ENCODE measurements around the gene INHA. TPM values are rescaled to one million over a fixed set of nuclear protein-coding genes. Genes with fewer than 3 reads are reported as not detected.

Gene INHA
- polyA plus RNA-seq, 1 of the 3 experiments (the other 2 are of a cell fraction): 1.2 TPM

GRCh38 chr2:219592736-219593135 is 20.6 kb downstream of the INHA start:
- Histone ChIP-seq H3K36me3 (replicated peaks in 1 of 2; ENCODE audit: control insufficient read depth in 1 of 2, insufficient read depth in 2 of 2, low read length in 1 of 2) (no peaks in the 10 kb centered on the region), H3K4me1 (ENCODE audit: control insufficient read depth in 1 of 2, insufficient read depth in 2 of 2, low read depth in 1 of 2, low read length in 1 of 2) (peaks cover 0 to 4% of the 10 kb centered on the region in 2 experiments; a peak in 1 of 4 replicates), H3K9me2 (no peaks in the 10 kb centered on the region), H3K27me3 (ENCODE audit: insufficient read depth) (no peaks in the 10 kb centered on the region), H3K79me2 (ENCODE audit: insufficient read depth) (no peaks in the 10 kb centered on the region), H3K4me3 (ENCODE audit: low read depth in 2 of 2, low read length in 1 of 2) (no peak overlapping the region), H3K4me2 (no peak overlapping the region), H3K9ac (no peak overlapping the region), H2AFZ (ENCODE audit: low read depth) (no peak overlapping the region), H4K20me1 (ENCODE audit: insufficient read depth) (no peaks in the 10 kb centered on the region), H3K27ac (ENCODE audit: low read depth in 2 of 2, low read length in 1 of 2) (no peak overlapping the region), H3K9me3 (no peaks in the 10 kb centered on the region), H3F3A (replicated peaks; ENCODE audit: insufficient read depth) (peaks cover 8% of the 10 kb centered on the region)
- DNase-seq: no peak
- ChIA-PET CTCF (interaction anchor here (0.9 to 3.2 kb wide), 4 partner anchors 17 to 63 kb away, joined by 3 to 15 read pairs (median 8); no protein-coding TSS in a partner anchor), POLR2A (no interaction called here)
- WGBS (ENCODE audit: low lambda C conversion rate): 74% methylated on average over 6 of the region's 6 CpGs
- no peak for TF ChIP-seq SIN3A (IDR thresholded peaks at IDR 0.05; ENCODE audit: borderline replicate concordance, low read depth, low read length)
- TF ChIP-seq MEF2A (IDR thresholded peaks at IDR 0.05; ENCODE audit: borderline replicate concordance, low read depth): no peak
- TF ChIP-seq RAD21 (IDR thresholded peaks at IDR 0.05; ENCODE audit: low read length): no peak
- TF ChIP-seq TEAD4 (IDR thresholded peaks at IDR 0.05; ENCODE audit: borderline replicate concordance, insufficient read depth): no peak
- no peak for TF ChIP-seq YY1 (IDR thresholded peaks at IDR 0.05; ENCODE audit: low read depth)
- TF ChIP-seq NFIC (IDR thresholded peaks at IDR 0.05; ENCODE audit: borderline replicate concordance): no peak
- no peak for TF ChIP-seq SMC3 (IDR thresholded peaks at IDR 0.05; ENCODE audit: low read depth, low read length)
- TF ChIP-seq NRF1 (IDR thresholded peaks at IDR 0.05; ENCODE audit: low read depth, low read length): no peak
- no peak for TF ChIP-seq POLR2AphosphoS5 (IDR thresholded peaks at IDR 0.05; ENCODE audit: low read depth, low read length)
- TF ChIP-seq MXI1 (IDR thresholded peaks at IDR 0.05; ENCODE audit: low read depth, low read length): no peak
- no peak for TF ChIP-seq ELF1 (IDR thresholded peaks at IDR 0.05)
- TF ChIP-seq USF1 (IDR thresholded peaks at IDR 0.05; ENCODE audit: borderline replicate concordance, low read depth): no peak
- no peak for TF ChIP-seq GATA2 (CRISPR knock-in tag; IDR thresholded peaks at IDR 0.05)
- no peak for TF ChIP-seq TCF12 (IDR thresholded peaks at IDR 0.05)

GRCh38 chr2:219593154-219593553 is 21.0 kb downstream of the INHA start:
- Histone ChIP-seq H3K9ac (no peak overlapping the region), H3K36me3 (replicated peaks in 1 of 2; ENCODE audit: control insufficient read depth in 1 of 2, insufficient read depth in 2 of 2, low read length in 1 of 2) (no peaks in the 10 kb centered on the region), H3K4me1 (ENCODE audit: control insufficient read depth in 1 of 2, insufficient read depth in 2 of 2, low read depth in 1 of 2, low read length in 1 of 2) (peaks cover 0 to 4% of the 10 kb centered on the region in 2 experiments; a peak in 1 of 4 replicates), H3K27me3 (ENCODE audit: insufficient read depth) (no peaks in the 10 kb centered on the region), H4K20me1 (ENCODE audit: insufficient read depth) (no peaks in the 10 kb centered on the region), H3K4me3 (ENCODE audit: low read depth in 2 of 2, low read length in 1 of 2) (no peak overlapping the region), H3K79me2 (ENCODE audit: insufficient read depth) (0 out of 2 replicates have a peak, but pooled peaks cover under 1% of the 10 kb centered on the region), H3K9me2 (no peaks in the 10 kb centered on the region), H3K9me3 (no peaks in the 10 kb centered on the region), H3K4me2 (no peak overlapping the region), H3F3A (replicated peaks; ENCODE audit: insufficient read depth) (peaks cover 8% of the 10 kb centered on the region), H2AFZ (ENCODE audit: low read depth) (no peak overlapping the region), H3K27ac (ENCODE audit: low read depth in 2 of 2, low read length in 1 of 2) (no peak overlapping the region)
- WGBS (ENCODE audit: low lambda C conversion rate): 67% methylated on average over 2 of the region's 2 CpGs
- ChIA-PET POLR2A (no interaction called here), CTCF (interaction anchor here (0.9 to 2.4 kb wide), 3 partner anchors 18 to 63 kb away, joined by 3 to 14 read pairs (median 3); no protein-coding TSS in a partner anchor)
- no peak for DNase-seq
- TF ChIP-seq NFIC (IDR thresholded peaks at IDR 0.05; ENCODE audit: borderline replicate concordance) (no peak), EZH2phosphoT487 (IDR thresholded peaks at IDR 0.05; ENCODE audit: borderline replicate concordance, low read depth) (no peak), MEF2A (IDR thresholded peaks at IDR 0.05; ENCODE audit: borderline replicate concordance, low read depth) (no peak), TCF12 (IDR thresholded peaks at IDR 0.05) (no peak), SIN3A (IDR thresholded peaks at IDR 0.05; ENCODE audit: borderline replicate concordance, low read depth, low read length) (no peak), TAF1 (IDR thresholded peaks at IDR 0.05; ENCODE audit: borderline replicate concordance, low read depth, low read length) (no peak), RXRA (IDR thresholded peaks at IDR 0.05; ENCODE audit: borderline replicate concordance, low read depth) (no peak), SMC3 (IDR thresholded peaks at IDR 0.05; ENCODE audit: low read depth, low read length) (no peak), RFX5 (IDR thresholded peaks at IDR 0.05; ENCODE audit: low read length) (no peak), ELF1 (IDR thresholded peaks at IDR 0.05) (no peak), NRF1 (IDR thresholded peaks at IDR 0.05; ENCODE audit: low read depth, low read length) (no peak), MXI1 (IDR thresholded peaks at IDR 0.05; ENCODE audit: low read depth, low read length) (no peak), CTCF (IDR thresholded peaks at IDR 0.05) (no peak)
- TF ChIP-seq, protein P1, sequence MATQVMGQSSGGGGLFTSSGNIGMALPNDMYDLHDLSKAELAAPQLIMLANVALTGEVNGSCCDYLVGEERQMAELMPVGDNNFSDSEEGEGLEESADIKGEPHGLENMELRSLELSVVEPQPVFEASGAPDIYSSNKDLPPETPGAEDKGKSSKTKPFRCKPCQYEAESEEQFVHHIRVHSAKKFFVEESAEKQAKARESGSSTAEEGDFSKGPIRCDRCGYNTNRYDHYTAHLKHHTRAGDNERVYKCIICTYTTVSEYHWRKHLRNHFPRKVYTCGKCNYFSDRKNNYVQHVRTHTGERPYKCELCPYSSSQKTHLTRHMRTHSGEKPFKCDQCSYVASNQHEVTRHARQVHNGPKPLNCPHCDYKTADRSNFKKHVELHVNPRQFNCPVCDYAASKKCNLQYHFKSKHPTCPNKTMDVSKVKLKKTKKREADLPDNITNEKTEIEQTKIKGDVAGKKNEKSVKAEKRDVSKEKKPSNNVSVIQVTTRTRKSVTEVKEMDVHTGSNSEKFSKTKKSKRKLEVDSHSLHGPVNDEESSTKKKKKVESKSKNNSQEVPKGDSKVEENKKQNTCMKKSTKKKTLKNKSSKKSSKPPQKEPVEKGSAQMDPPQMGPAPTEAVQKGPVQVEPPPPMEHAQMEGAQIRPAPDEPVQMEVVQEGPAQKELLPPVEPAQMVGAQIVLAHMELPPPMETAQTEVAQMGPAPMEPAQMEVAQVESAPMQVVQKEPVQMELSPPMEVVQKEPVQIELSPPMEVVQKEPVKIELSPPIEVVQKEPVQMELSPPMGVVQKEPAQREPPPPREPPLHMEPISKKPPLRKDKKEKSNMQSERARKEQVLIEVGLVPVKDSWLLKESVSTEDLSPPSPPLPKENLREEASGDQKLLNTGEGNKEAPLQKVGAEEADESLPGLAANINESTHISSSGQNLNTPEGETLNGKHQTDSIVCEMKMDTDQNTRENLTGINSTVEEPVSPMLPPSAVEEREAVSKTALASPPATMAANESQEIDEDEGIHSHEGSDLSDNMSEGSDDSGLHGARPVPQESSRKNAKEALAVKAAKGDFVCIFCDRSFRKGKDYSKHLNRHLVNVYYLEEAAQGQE (IDR thresholded peaks at IDR 0.05; ENCODE audit: low read depth, low read length): no peak
- TF ChIP-seq, protein P2, sequence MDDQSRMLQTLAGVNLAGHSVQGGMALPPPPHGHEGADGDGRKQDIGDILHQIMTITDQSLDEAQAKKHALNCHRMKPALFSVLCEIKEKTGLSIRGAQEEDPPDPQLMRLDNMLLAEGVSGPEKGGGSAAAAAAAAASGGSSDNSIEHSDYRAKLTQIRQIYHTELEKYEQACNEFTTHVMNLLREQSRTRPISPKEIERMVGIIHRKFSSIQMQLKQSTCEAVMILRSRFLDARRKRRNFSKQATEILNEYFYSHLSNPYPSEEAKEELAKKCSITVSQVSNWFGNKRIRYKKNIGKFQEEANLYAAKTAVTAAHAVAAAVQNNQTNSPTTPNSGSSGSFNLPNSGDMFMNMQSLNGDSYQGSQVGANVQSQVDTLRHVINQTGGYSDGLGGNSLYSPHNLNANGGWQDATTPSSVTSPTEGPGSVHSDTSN (IDR thresholded peaks at IDR 0.05): no peak
